Uterus (tissue), 4 donors: Measurements from ENCODE around the gene ZNF397. TPM values are rescaled to one million over a fixed set of nuclear protein-coding genes. Genes with fewer than 3 reads are reported as not detected.
A peak's percentile ranks its signal among the peaks of the same experiment; 100 is the strongest.

Experiments used
- DNase-seq, 2 donors: peaks; one replicate each; pipeline ENCODE4 v3.0.0-alpha.2; 2019 to 2020
- H3K27ac ChIP-seq, 2 donors: fragments of 200-600 bp; sonication (generic); 1 replicate in 1 of 2; 2 replicates in 1 of 2; pipeline ENCODE4 v1.5.1; 2016 to 2018
- H3K27me3 ChIP-seq, 2 donors: fragments of 200-600 bp; sonication (generic); one replicate each; pipeline ENCODE4 v1.5.1; 2018 to 2019; ENCODE audit warnings: control low read depth in 1 of 2
- H3K36me3 ChIP-seq, 2 donors: fragments of 200-600 bp; sonication (generic); one replicate each; pipeline ENCODE4 v1.5.1; 2019; ENCODE audit warnings: control low read depth in 1 of 2
- H3K4me1 ChIP-seq, 2 donors: fragments of 200-600 bp; sonication (generic); one replicate each; pipeline ENCODE4 v1.5.1; 2018 to 2019; ENCODE audit warnings: control low read depth in 1 of 2
- H3K4me3 ChIP-seq, 2 donors: fragments of 200-600 bp; sonication (generic); 1 replicate in 1 of 2; 2 replicates in 1 of 2; pipeline ENCODE4 v1.5.1; 2018 to 2019; ENCODE audit warnings: mild to moderate bottlenecking in 1 of 2
- H3K9me3 ChIP-seq, 2 donors: fragments of 200-600 bp; sonication (generic); one replicate each; pipeline ENCODE4 v1.5.1; 2019; ENCODE audit warnings: control low read depth in 1 of 2
- POLR2A ChIP-seq, 2 donors: fragments of 450-650 bp; IDR thresholded peaks; one replicate each; pipeline ENCODE4 v1.6.1; 2016; ENCODE audit warnings: antibody characterized with exemption in 2 of 2, mild to moderate bottlenecking in 1 of 2, moderate library complexity in 1 of 2
- intact Hi-C: fragments of 100-400 bp; cut with DNase I; formaldehyde crosslinking; loops from one replicate; pipeline ENCODE4 v1.15.1; 2023; ENCODE audit warnings: low total_unique reads
- total RNA-seq, 4 donors: library from RNA; depleted of rRNA in 3 of 4; stranded (reverse); fragments of >200 nt in 3 of 4; gene quantifications; one replicate each; pipeline versions ENCODE4 v1.1.0 to v1.2.4, GENCODE V29; 2014 to 2023
- TF ChIP-seq, protein P1 (sequence below), 4 experiments: fragments of 200-600 bp in 2 of 4; fragments of 450-650 bp in 2 of 4; sonication (generic) in 2 of 4; IDR thresholded peaks; one replicate each; pipeline ENCODE4 v1.5.1; 2016 to 2019; ENCODE audit warnings: antibody characterized with exemption in 4 of 4, mild to moderate bottlenecking in 2 of 4, moderate library complexity in 1 of 4
- donor health status: DM: yes; HTN: yes; CAD: no.

Gene ZNF397
- total RNA-seq, 4 donors from 2014 or later = 6.1 to 69.5 (median 31.7) TPM

DNA sequence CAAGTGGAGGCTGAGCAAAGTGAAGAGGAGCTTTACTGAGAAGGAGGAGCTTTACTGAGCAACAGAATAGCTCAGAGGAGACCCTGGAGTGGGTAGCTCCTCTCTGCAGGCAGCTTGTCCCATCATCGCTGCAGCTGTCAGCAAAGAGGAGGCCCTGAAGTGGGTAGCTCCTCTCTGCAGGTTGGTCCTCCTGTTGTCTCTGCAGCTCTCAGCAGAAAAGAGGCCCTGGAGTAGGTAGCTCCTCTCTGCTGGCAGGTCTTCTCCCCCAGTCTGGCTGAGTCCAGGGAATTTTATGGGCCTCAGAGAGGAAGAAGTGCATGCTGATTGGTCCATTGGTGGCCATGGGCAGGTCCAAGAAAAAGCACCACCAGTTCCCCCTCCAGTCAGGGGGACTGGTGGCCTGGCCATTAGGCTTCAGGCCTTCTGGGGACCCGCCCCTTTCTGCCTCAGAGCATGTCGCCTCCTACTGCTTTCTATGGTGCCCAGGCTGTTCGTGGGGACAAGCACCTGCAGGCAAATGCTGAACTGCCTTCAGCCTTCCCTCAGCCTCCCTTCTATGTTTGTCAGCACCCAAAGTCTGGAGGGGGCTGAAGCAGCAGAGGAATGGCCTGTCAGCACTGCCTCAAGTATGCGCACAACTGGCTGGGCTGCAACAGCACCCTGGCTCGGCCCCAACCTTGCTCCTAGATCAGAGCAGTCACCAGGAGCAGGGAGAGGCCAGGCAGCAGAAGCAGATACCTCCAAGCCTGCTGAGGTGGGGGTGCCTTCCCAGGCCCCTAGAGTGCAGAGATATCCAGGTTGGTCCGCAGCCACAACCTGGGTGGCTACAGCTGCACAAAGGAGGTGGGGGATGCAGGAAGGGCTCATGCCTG is 43.3 kb downstream of the ZNF397 start:
- no peaks in the 10 kb centered on the region for H3K4me1 ChIP-seq
- DNase-seq = no peak
- no peaks in the 10 kb centered on the region for H3K36me3 ChIP-seq
- H3K4me3 ChIP-seq = no peak overlapping the region
- intact Hi-C loops = no loop called here
- H3K9me3 ChIP-seq = no peaks in the 10 kb centered on the region
- no peak overlapping the region for H3K27ac ChIP-seq
- H3K27me3 ChIP-seq = no peaks in the 10 kb centered on the region
- TF ChIP-seq, protein P1, sequence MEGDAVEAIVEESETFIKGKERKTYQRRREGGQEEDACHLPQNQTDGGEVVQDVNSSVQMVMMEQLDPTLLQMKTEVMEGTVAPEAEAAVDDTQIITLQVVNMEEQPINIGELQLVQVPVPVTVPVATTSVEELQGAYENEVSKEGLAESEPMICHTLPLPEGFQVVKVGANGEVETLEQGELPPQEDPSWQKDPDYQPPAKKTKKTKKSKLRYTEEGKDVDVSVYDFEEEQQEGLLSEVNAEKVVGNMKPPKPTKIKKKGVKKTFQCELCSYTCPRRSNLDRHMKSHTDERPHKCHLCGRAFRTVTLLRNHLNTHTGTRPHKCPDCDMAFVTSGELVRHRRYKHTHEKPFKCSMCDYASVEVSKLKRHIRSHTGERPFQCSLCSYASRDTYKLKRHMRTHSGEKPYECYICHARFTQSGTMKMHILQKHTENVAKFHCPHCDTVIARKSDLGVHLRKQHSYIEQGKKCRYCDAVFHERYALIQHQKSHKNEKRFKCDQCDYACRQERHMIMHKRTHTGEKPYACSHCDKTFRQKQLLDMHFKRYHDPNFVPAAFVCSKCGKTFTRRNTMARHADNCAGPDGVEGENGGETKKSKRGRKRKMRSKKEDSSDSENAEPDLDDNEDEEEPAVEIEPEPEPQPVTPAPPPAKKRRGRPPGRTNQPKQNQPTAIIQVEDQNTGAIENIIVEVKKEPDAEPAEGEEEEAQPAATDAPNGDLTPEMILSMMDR (IDR thresholded peaks at IDR 0.05) = no peak
- TF ChIP-seq POLR2A (IDR thresholded peaks at IDR 0.05) = no peak

DNA sequence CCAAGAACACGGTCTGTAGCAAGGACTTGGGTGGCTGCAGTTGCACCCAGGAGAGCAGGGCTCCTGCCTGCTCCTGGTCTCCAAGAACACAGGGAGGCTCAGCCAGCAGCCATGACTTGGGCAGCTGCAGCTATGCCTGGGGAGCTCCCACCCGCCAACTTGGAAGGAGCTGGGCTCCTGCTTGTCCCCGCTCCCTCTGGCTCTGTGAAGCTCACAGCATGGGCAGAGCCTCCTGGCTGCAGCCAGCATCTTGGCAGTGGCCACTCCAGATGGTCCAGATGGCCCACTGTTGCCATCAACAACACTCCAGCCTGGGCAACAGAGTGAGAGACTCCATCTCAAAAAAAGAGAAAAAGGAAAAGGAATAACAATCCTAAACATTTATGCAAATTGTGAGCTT is 44.0 kb downstream of the ZNF397 start:
- Histone ChIP-seq H3K27ac (no peak overlapping the region), H3K9me3 (no peaks in the 10 kb centered on the region), H3K36me3 (no peaks in the 10 kb centered on the region), H3K4me3 (no peak overlapping the region), H3K27me3 (no peaks in the 10 kb centered on the region), H3K4me1 (no peaks in the 10 kb centered on the region)
- TF ChIP-seq, protein P1 (IDR thresholded peaks at IDR 0.05) = no peak
- TF ChIP-seq POLR2A (IDR thresholded peaks at IDR 0.05) = no peak
- DNase-seq = no peak
- intact Hi-C loops = no loop called here

DNA sequence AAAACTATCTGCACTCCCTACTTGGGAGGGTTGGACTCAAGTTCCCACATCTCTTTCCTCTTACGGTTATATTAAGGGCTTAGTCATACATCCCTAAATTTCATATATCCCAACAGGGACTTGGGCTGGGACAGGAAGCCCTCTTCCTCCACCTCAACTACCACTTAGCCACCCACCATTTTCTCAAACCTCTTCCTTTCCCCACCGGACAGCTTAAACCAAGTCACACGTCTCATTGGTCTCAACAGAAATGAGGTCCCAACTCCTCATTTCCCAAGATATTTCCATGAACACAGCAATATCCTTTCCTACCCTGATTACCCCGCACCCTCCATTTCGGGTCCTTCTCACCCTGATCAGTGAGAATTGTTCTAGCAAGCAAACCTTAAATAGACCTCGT is 48.5 kb downstream of the ZNF397 start:
- peaks cover 0 to 4% of the 10 kb centered on the region in 2 donors for H3K4me1 ChIP-seq
- DNase-seq = no peak
- no peak for TF ChIP-seq POLR2A (IDR thresholded peaks at IDR 0.05)
- TF ChIP-seq, protein P1 (IDR thresholded peaks at IDR 0.05) = no peak

DNA sequence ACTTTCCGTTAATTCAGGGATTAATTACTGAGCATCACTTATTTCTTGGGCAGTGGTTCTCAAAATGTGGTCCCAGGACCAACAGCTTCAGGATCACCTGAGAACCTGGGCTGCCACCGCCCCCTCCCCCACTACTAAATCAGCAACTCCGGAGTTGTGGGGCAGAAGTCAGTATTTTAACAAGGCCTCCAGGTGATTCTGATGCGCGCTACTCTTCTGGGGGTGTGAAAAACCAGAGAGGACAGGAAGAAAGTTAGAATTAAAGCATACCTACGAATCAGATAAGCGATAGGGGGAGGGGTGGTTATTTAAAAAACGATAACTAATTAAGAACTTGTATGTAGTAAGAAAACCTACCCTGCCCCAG is 48.9 kb downstream of the ZNF397 start:
- Histone ChIP-seq H3K9me3 (no peaks in the 10 kb centered on the region), H3K4me1 (peaks cover 0 to 4% of the 10 kb centered on the region in 2 donors), H3K27ac (peak overlapping the region; percentile 77 to 92), H3K27me3 (no peaks in the 10 kb centered on the region), H3K4me3 (peak overlapping the region; percentile 56 to 91), H3K36me3 (no peaks in the 10 kb centered on the region)
- DNase-seq = peak in 1 of 2 donors; percentile 35
- TF ChIP-seq POLR2A (IDR thresholded peaks at IDR 0.05) = no peak
- TF ChIP-seq, protein P1 (IDR thresholded peaks at IDR 0.05) = no peak
- intact Hi-C loops = no loop called here

More for the DNA sequence above, 48.5 kb downstream of the ZNF397 start:
- Histone ChIP-seq H3K9me3 (no peaks in the 10 kb centered on the region), H3K36me3 (no peaks in the 10 kb centered on the region), H3K27ac (peak overlapping the region; percentile 77 to 92), H3K27me3 (no peaks in the 10 kb centered on the region), H3K4me3 (peak overlapping the region; percentile 56 to 91)
- intact Hi-C loops = no loop called here

DNA sequence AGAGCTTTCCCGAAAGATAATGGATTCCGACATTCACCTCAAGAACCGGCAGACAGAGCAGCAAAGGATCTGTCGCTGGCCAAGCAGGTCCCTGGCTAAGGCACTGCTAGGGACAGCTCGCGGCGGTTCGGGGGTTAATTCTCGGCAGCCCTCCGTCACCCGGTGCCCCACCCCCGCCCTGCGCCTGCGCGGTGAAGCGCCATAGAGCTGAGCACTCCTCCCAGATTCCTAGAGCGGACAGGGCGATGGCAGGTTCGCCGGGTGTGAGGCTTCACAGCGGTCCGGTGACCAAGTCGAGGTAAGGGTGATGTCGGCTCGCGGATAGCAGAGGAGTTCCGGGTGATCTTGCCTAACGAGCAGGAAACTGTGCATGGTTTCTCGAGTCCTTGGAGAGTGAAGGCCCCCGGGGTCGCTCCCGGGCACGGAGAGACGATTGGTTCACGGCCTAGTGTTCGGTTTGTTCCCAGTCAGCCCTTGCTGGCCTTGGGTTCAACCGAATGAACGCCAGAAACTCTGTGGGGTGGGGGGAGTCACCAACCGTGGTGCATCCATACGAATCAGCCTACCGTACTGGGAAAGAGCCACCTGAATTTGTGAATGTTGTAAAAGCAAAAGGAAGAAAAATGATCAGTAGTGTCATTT is 49.4 kb downstream of the ZNF397 start, which contains the start of gene ZSCAN30:
ZSCAN30 (minus strand) TSS at position 136 of the 642 bp plus-strand sequence. CDS start 25,877 bp downstream, outside the sequence.
- intact Hi-C loops = no loop called here
- Histone ChIP-seq H3K9me3 (no peaks in the 10 kb centered on the region), H3K36me3 (no peaks in the 10 kb centered on the region), H3K27ac (peak within 1 kb of the TSS; percentile 77 to 92), H3K27me3 (no peaks in the 10 kb centered on the region), H3K4me1 (peaks cover 0 to 4% of the 10 kb centered on the region in 2 donors), H3K4me3 (peak within 1 kb of the TSS; percentile 56 to 91)
- peak in 1 of 2 donors; percentile 49 for TF ChIP-seq POLR2A (IDR thresholded peaks at IDR 0.05)
- TF ChIP-seq, protein P1 (IDR thresholded peaks at IDR 0.05) = peak in 1 of 4 experiments; percentile 24
- peak; percentile 93 to 96 for DNase-seq
